ENCODE data around the gene CUZD1.

- no peak for TF ChIP-seq CTCF (conservative IDR thresholded peaks at IDR 0.05; ENCODE audit: low read depth, low read length)
- no peak for TF ChIP-seq EZH2 (IDR thresholded peaks at IDR 0.05; ENCODE audit: borderline replicate concordance, low read depth, low read length, poor library complexity, severe bottlenecking)
Observed at GRCh38 chr10:122882766-122883165, 37.1 kb upstream of the CUZD1 start.
